ENCODE data around the gene PELI3. TPM values are rescaled to one million over a fixed set of nuclear protein-coding genes. Genes with fewer than 3 reads are reported as not detected.

Gene PELI3
- total RNA-seq, 4 donors from 2014 or later, result 13.8 to 35.0 (median 24.0) TPM

- no peak for DNase-seq
- Histone ChIP-seq H3K4me3 (no peak overlapping the region), H3K9me3 (no peaks in the 10 kb centered on the region), H3K27ac (no peak overlapping the region), H3K4me1 (peaks cover 0 to 6% of the 10 kb centered on the region in 2 donors), H3K36me3 (no peaks in the 10 kb centered on the region), H3K27me3 (no peaks in the 10 kb centered on the region)
- intact Hi-C loops (cut with DNase I; ENCODE audit: low total_unique reads), result no loop called here
- TF ChIP-seq CTCF (IDR thresholded peaks at IDR 0.05) (no peak), POLR2A (IDR thresholded peaks at IDR 0.05) (no peak)
Measured at GRCh38 chr11:66470015-66470414, 3.3 kb downstream of the PELI3 start.

GRCh38 chr11:66471142-66471541, 4.4 kb downstream of the PELI3 start:
- intact Hi-C loops (cut with DNase I; ENCODE audit: low total_unique reads), result no loop called here
- Histone ChIP-seq H3K27me3 (no peaks in the 10 kb centered on the region), H3K36me3 (no peaks in the 10 kb centered on the region), H3K4me3 (no peak overlapping the region), H3K9me3 (no peaks in the 10 kb centered on the region), H3K4me1 (peaks cover 0 to 6% of the 10 kb centered on the region in 2 donors), H3K27ac (no peak overlapping the region)
- no peak for DNase-seq
- TF ChIP-seq POLR2A (IDR thresholded peaks at IDR 0.05), result no peak
- no peak for TF ChIP-seq CTCF (IDR thresholded peaks at IDR 0.05)

- H3K36me3 ChIP-seq, result no peaks in the 10 kb centered on the region
- DNase-seq, result no peak
- H3K4me1 ChIP-seq, result peaks cover 0 to 6% of the 10 kb centered on the region in 2 donors
- TF ChIP-seq CTCF (IDR thresholded peaks at IDR 0.05) (no peak), POLR2A (IDR thresholded peaks at IDR 0.05) (no peak)
- no peaks in the 10 kb centered on the region for H3K9me3 ChIP-seq
- intact Hi-C loops (cut with DNase I; ENCODE audit: low total_unique reads), result no loop called here
- no peak overlapping the region for H3K4me3 ChIP-seq
- H3K27ac ChIP-seq, result no peak overlapping the region
- H3K27me3 ChIP-seq, result no peaks in the 10 kb centered on the region
Measured at GRCh38 chr11:66472054-66472453, 5.3 kb downstream of the PELI3 start.

- no peak for DNase-seq
- Histone ChIP-seq H3K4me1 (peaks cover 0 to under 1% of the 10 kb centered on the region in 2 donors), H3K27me3 (no peaks in the 10 kb centered on the region), H3K4me3 (no peak overlapping the region), H3K36me3 (no peaks in the 10 kb centered on the region), H3K27ac (no peak overlapping the region), H3K9me3 (no peaks in the 10 kb centered on the region)
- intact Hi-C loops (cut with DNase I; ENCODE audit: low total_unique reads), result no loop called here
- TF ChIP-seq CTCF (IDR thresholded peaks at IDR 0.05) (no peak), POLR2A (IDR thresholded peaks at IDR 0.05) (no peak)
Measured at GRCh38 chr11:66473167-66473566, 6.5 kb downstream of the PELI3 start.

GRCh38 chr11:66473608-66474515, 7.2 kb downstream of the PELI3 start:
- Histone ChIP-seq H3K4me3 (no peak overlapping the region), H3K36me3 (no peaks in the 10 kb centered on the region), H3K27ac (no peak overlapping the region), H3K4me1 (no peaks in the 10 kb centered on the region), H3K27me3 (no peaks in the 10 kb centered on the region), H3K9me3 (no peaks in the 10 kb centered on the region)
- DNase-seq, result no peak
- intact Hi-C loops (cut with DNase I; ENCODE audit: low total_unique reads), result no loop called here
- TF ChIP-seq CTCF (IDR thresholded peaks at IDR 0.05), result no peak
- TF ChIP-seq POLR2A (IDR thresholded peaks at IDR 0.05), result no peak

Data from uterus (tissue), 4 donors.